Endodermal cell (in vitro differentiated cells): Measurements from ENCODE around the gene CLSTN2. TPM values are rescaled to one million over a fixed set of nuclear protein-coding genes. Genes with fewer than 3 reads are reported as not detected.

Experiments used
- DNase-seq: peaks from one replicate; pipeline ENCODE4 v3.0.0-alpha.2; 2017
- H3K27ac ChIP-seq: 2 replicates; pipeline ENCODE4 v1.5.1; 2013; ENCODE audit warnings: mild to moderate bottlenecking, low read depth, low read length, moderate library complexity
- H3K27me3 ChIP-seq: 2 replicates; pipeline ENCODE4 v1.6.1; 2013; ENCODE audit warnings: mild to moderate bottlenecking, low read length, moderate library complexity; ENCODE audit not compliant: insufficient read depth, control insufficient read depth, poor library complexity, severe bottlenecking
- H3K36me3 ChIP-seq: 2 replicates; pipeline ENCODE4 v1.7.0; 2013; ENCODE audit warnings: mild to moderate bottlenecking, low read length, moderate library complexity; ENCODE audit not compliant: control insufficient read depth, insufficient read depth
- H3K4me1 ChIP-seq: one replicate; pipeline ENCODE4 v1.7.0; 2013; ENCODE audit warnings: low read length; ENCODE audit not compliant: control insufficient read depth, insufficient read depth
- H3K4me3 ChIP-seq: 2 replicates; pipeline ENCODE4 v1.5.1; 2013; ENCODE audit warnings: mild to moderate bottlenecking, low read length, moderate library complexity
- H3K9ac ChIP-seq: 2 replicates; pipeline ENCODE4 v1.6.1; 2013; ENCODE audit warnings: mild to moderate bottlenecking, low read length, moderate library complexity; ENCODE audit not compliant: poor library complexity, severe bottlenecking; ENCODE audit errors: extremely low read depth
- H3K9me3 ChIP-seq: 2 replicates; pipeline ENCODE4 v1.6.1; 2013; ENCODE audit warnings: mild to moderate bottlenecking, low read length, moderate library complexity; ENCODE audit not compliant: control insufficient read depth
- H3K27ac Mint-ChIP-seq: 2 replicates; pipeline ENCODE4 v1.8.0; 2020; ENCODE audit warnings: mixed read lengths
- H3K27me3 Mint-ChIP-seq: 2 replicates; pipeline ENCODE4 v1.8.0; 2021; ENCODE audit warnings: mild to moderate bottlenecking, mixed read lengths; ENCODE audit not compliant: insufficient read depth
- H3K36me3 Mint-ChIP-seq: 2 replicates; pipeline ENCODE4 v1.8.0; 2020; ENCODE audit warnings: low read depth, mixed read lengths
- H3K4me1 Mint-ChIP-seq: 2 replicates; pipeline ENCODE4 v1.8.0; 2020; ENCODE audit warnings: mixed read lengths
- H3K4me3 Mint-ChIP-seq: 2 replicates; pipeline ENCODE4 v1.8.0; 2020; ENCODE audit warnings: mild to moderate bottlenecking, moderate library complexity, mixed read lengths
- H3K9me3 Mint-ChIP-seq: 2 replicates; pipeline ENCODE4 v1.8.0; 2020; ENCODE audit warnings: mild to moderate bottlenecking, mixed read lengths
- WGBS, 2 experiments: methylation state at CpG; one replicate each; pipeline versions ENCODE4 v1.1.5 to v1.1.7; 2013; ENCODE audit warnings: missing lambda C conversion rate in 2 of 2, mixed read lengths in 1 of 2; ENCODE audit not compliant: insufficient coverage in 1 of 2, insufficient read length in 1 of 2; 5-methylcytosine and 5-hydroxymethylcytosine counted together
- total RNA-seq, 2 donors: library from RNA; stranded (reverse); fragmentation: NEBNext Ultra II Directional in 1 of 2; extraction: Animal tissue kit (Norgen Biotek cat#: 25700) in 1 of 2; gene quantifications; 2 replicates in 1 of 2; 3 replicates in 1 of 2; pipeline ENCODE4 v1.2.1, GENCODE V29; 2021
- TF ChIP-seq, protein P1 (sequence below): fragments of 200-600 bp; sonication (generic); conservative IDR thresholded peaks from 2 replicates; pipeline ENCODE4 v1.5.0; 2021; ENCODE audit warnings: antibody characterized with exemption, mild to moderate bottlenecking

CLSTN2 gene
- total RNA-seq, 2 donors from 2014 or later: 0.13 to 0.42 TPM

DNA sequence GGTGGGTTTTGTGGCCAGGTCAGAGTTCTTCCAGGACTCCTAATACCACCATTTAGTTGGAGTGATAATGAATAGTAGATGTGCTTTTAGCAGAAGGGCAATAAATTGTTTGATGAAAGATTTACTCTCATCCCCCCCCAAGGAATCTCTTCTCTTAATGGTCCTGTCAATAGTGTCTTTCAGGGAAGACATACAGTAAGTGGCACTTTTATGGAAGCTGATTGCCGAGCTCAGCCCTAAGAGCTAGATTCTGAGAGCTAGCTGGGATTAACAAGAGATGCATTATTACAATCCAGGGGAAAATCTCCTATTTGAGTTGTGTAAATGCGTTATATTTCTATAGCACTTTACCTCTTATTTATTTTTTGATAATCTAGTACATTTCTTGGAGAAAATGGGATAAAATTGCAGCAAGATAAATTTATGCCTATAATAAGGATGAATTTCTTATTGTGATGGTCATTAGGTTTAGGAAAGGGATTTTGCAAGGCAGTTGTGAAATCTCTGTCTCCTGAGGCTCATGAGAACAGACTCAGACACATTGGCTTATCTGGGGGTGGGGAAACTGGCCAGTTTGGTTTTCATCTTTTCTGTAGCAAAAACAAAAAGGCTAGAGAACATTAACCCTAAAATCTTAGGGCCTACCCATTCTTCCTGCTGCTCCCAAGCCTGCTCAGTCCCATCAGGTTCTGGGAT is 41.6 kb upstream of the CLSTN2 start:
- no peaks in the 10 kb centered on the region for H3K4me1 Mint-ChIP-seq
- no peak overlapping the region for H3K27ac Mint-ChIP-seq
- Histone ChIP-seq H3K27me3 (no peaks in the 10 kb centered on the region), H3K4me1 (no peaks in the 10 kb centered on the region), H3K9ac (no peak overlapping the region), H3K4me3 (no peak overlapping the region), H3K36me3 (no peaks in the 10 kb centered on the region), H3K27ac (no peak overlapping the region), H3K9me3 (no peaks in the 10 kb centered on the region)
- H3K4me3 Mint-ChIP-seq: no peak overlapping the region
- no peaks in the 10 kb centered on the region for H3K36me3 Mint-ChIP-seq
- WGBS, 2 experiments: 81 to 86% methylated on average over 1 of the region's 2 CpGs
- TF ChIP-seq, protein P1, sequence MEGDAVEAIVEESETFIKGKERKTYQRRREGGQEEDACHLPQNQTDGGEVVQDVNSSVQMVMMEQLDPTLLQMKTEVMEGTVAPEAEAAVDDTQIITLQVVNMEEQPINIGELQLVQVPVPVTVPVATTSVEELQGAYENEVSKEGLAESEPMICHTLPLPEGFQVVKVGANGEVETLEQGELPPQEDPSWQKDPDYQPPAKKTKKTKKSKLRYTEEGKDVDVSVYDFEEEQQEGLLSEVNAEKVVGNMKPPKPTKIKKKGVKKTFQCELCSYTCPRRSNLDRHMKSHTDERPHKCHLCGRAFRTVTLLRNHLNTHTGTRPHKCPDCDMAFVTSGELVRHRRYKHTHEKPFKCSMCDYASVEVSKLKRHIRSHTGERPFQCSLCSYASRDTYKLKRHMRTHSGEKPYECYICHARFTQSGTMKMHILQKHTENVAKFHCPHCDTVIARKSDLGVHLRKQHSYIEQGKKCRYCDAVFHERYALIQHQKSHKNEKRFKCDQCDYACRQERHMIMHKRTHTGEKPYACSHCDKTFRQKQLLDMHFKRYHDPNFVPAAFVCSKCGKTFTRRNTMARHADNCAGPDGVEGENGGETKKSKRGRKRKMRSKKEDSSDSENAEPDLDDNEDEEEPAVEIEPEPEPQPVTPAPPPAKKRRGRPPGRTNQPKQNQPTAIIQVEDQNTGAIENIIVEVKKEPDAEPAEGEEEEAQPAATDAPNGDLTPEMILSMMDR: no peak
- H3K9me3 Mint-ChIP-seq: no peaks in the 10 kb centered on the region
- DNase-seq: no peak
- H3K27me3 Mint-ChIP-seq: no peaks in the 10 kb centered on the region

DNA sequence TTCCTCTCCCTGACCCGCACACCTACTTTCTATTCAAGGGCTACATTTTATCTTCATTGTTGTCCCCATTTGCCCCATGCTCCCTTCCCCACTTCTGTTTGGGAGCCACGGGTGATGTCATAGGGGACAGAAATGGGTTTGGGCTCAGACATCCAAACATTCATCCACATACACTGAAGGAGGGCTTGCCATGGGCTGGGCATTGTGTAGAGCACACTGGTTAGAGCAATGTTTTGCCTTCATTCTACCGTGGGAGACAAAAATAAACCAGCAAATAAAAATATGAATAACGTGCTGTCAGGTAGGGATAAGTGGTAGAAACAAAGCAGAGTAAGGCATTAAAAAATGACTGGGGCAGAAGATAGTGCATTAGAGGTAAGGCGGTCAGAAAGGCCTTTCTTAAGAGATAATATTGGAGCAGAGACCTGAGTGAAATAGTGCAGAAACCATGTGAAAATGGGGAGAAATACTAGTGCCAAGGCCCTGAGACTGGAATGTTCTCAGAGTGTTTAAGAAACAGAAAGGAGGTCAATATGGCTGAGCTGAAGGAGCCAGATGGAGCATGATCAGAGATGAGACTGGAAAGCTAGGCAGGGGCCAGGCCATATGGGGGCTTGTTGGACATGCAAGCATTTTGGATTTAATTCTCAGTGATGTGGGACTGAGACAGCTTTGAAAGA is 40.9 kb upstream of the CLSTN2 start:
- Histone ChIP-seq H3K27me3 (no peaks in the 10 kb centered on the region), H3K27ac (no peak overlapping the region), H3K4me1 (no peaks in the 10 kb centered on the region), H3K9ac (no peak overlapping the region), H3K4me3 (no peak overlapping the region), H3K9me3 (no peaks in the 10 kb centered on the region), H3K36me3 (no peaks in the 10 kb centered on the region)
- Mint-ChIP-seq H3K9me3 (peaks cover 2% of the 10 kb centered on the region), H3K4me3 (no peak overlapping the region), H3K27me3 (no peaks in the 10 kb centered on the region), H3K36me3 (no peaks in the 10 kb centered on the region), H3K27ac (no peak overlapping the region), H3K4me1 (no peaks in the 10 kb centered on the region)
- no peak for DNase-seq
- TF ChIP-seq, protein P1: no peak
- 88 to 92% methylated on average over 3 to 5 of the region's 5 CpGs for WGBS, 2 experiments

DNA sequence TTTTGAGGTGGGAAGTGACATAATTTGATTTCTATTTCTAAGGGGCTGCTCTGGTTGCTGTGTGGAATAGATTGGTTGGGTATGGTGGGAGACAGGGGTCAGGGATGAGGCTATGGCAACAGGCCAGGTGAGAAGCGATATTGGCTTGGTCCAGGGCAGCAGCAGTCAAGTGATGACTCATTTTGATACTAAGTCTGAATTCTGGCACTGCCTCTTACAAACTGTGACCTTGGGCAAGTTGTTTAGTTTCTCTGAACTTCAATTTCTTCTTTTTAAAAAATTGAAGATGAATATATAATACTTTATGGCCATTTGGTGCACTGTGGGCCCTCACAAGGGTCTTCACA is 40.4 kb upstream of the CLSTN2 start:
- H3K27me3 ChIP-seq: no peaks in the 10 kb centered on the region
- H3K9me3 ChIP-seq: no peaks in the 10 kb centered on the region
- no peak overlapping the region for H3K4me3 Mint-ChIP-seq
- no peaks in the 10 kb centered on the region for H3K4me1 ChIP-seq
- no peak overlapping the region for H3K27ac Mint-ChIP-seq
- H3K27me3 Mint-ChIP-seq: no peaks in the 10 kb centered on the region
- H3K4me1 Mint-ChIP-seq: no peaks in the 10 kb centered on the region
- H3K27ac ChIP-seq: no peak overlapping the region
- WGBS, 2 experiments: 90 to 100% methylated on average over 1 of the region's 1 CpG
- H3K36me3 ChIP-seq: no peaks in the 10 kb centered on the region
- H3K9me3 Mint-ChIP-seq: peaks cover 7% of the 10 kb centered on the region
- TF ChIP-seq, protein P1: no peak
- no peaks in the 10 kb centered on the region for H3K36me3 Mint-ChIP-seq
- no peak for DNase-seq
- no peak overlapping the region for H3K4me3 ChIP-seq
- no peak overlapping the region for H3K9ac ChIP-seq
